Endothelial cell of umbilical vein (primary cell): ENCODE data around the gene PGS1. TPM values are rescaled to one million over a fixed set of nuclear protein-coding genes. Genes with fewer than 3 reads are reported as not detected.

Experiments
- Bru-seq: library from RNA; stranded (reverse); fragments of 400-500 nt; gene quantifications from one replicate; lab custom pipeline; 2021; lab: Mats Ljungman, UMichigan
- BruChase-seq, 2 experiments: library from RNA; stranded (reverse); fragments of 400-500 nt; gene quantifications; one replicate each; lab custom pipeline; 2021; lab: Mats Ljungman, UMichigan
- BruUV-seq: library from RNA; stranded (reverse); fragments of 400-500 nt; replicated peaks from 2 replicates; lab custom pipeline; 2021; lab: Mats Ljungman, UMichigan
- CTCF ChIA-PET: fragments of 300-600, 350-600 bp; sonication (Branson Sonifier 250); formaldehyde crosslinking; loops from one replicate; lab custom pipeline; 2021; ENCODE audit warnings: antibody characterized with exemption, inconsistent platforms; lab: Charles Lee
- POLR2A ChIA-PET: fragments of 300-600, 350-600 bp; sonication (Branson Sonifier 250); formaldehyde crosslinking; loops from one replicate; lab custom pipeline; 2021; ENCODE audit warnings: antibody characterized with exemption, inconsistent platforms; lab: Charles Lee
- DNase-seq: peaks from one replicate; pipeline ENCODE4 v3.0.0-alpha.2; 2011; ENCODE audit warnings: low read depth, low spot score
- FAIRE-seq: peaks from 2 replicates; lab custom pipeline; 2011; peaks lifted over from hg19 to GRCh38; lab: Jason Lieb, UNC
- H2AFZ ChIP-seq: 2 replicates; pipeline ENCODE4 v1.6.0; 2012; ENCODE audit warnings: low read depth, low read length, control low read depth, inconsistent platforms
- H3K27ac ChIP-seq: 2 replicates; pipeline ENCODE4 v1.5.1; 2011; ENCODE audit warnings: low read depth, mild to moderate bottlenecking, control low read depth, low read length, moderate library complexity; ENCODE audit not compliant: insufficient read depth
- H3K27me3 ChIP-seq, 2 experiments: 2 replicates each; pipeline versions ENCODE4 v1.6.0 to v1.6.1; 2011; ENCODE audit warnings: low read length in 2 of 2, mixed read lengths in 1 of 2; ENCODE audit not compliant: control insufficient read depth in 2 of 2, insufficient read depth in 2 of 2
- H3K36me3 ChIP-seq, 2 experiments: 2 replicates in 1 of 2; 3 replicates in 1 of 2; pipeline ENCODE4 v1.5.1; 2011; ENCODE audit warnings: low read length in 2 of 2, mild to moderate bottlenecking in 1 of 2, moderate library complexity in 1 of 2; ENCODE audit not compliant: control insufficient read depth in 2 of 2, insufficient read depth in 2 of 2; ENCODE audit errors: extremely low read depth in 1 of 2
- H3K4me1 ChIP-seq: 3 replicates; pipeline ENCODE4 v1.5.1; 2011; ENCODE audit warnings: mild to moderate bottlenecking, low read length; ENCODE audit not compliant: control insufficient read depth, insufficient read depth; ENCODE audit errors: extremely low read depth
- H3K4me2 ChIP-seq: 2 replicates; pipeline ENCODE4 v1.6.1; 2011; ENCODE audit warnings: low read length, control low read depth, mixed read lengths; ENCODE audit not compliant: insufficient read depth
- H3K4me3 ChIP-seq, 3 experiments: fragments of 200-600 bp in 1 of 3; sonication (generic), shearing (Covaris generic) in 1 of 3; replicated peaks in 1 of 3; 2 replicates each; pipeline ENCODE4 v1.5.1; 2011 to 2016; ENCODE audit warnings: control low read depth in 3 of 3, low read length in 3 of 3, mild to moderate bottlenecking in 2 of 3, inconsistent platforms in 1 of 3, low read depth in 1 of 3, moderate library complexity in 1 of 3; ENCODE audit not compliant: insufficient read depth in 1 of 3
- H3K79me2 ChIP-seq: 2 replicates; pipeline ENCODE4 v1.6.0; 2012; ENCODE audit warnings: low read length, inconsistent platforms; ENCODE audit not compliant: control insufficient read depth, insufficient read depth
- H3K9ac ChIP-seq: replicated peaks from 2 replicates; pipeline ENCODE3; 2011; ENCODE audit warnings: low read length, control low read depth; ENCODE audit not compliant: insufficient read depth; ENCODE audit errors: extremely low read depth
- H3K9me1 ChIP-seq: replicated peaks from 3 replicates; pipeline ENCODE4 v1.6.0; 2011; ENCODE audit warnings: mild to moderate bottlenecking, low read length; ENCODE audit not compliant: control insufficient read depth, insufficient read depth; ENCODE audit errors: extremely low read depth
- H3K9me3 ChIP-seq: replicated peaks from 2 replicates; pipeline ENCODE4 v1.5.1; 2012; ENCODE audit warnings: low read length, inconsistent platforms; ENCODE audit not compliant: control insufficient read depth, insufficient read depth
- H4K20me1 ChIP-seq: replicated peaks from 2 replicates; pipeline ENCODE3; 2011; ENCODE audit warnings: mild to moderate bottlenecking, low read length; ENCODE audit not compliant: control insufficient read depth, insufficient read depth; ENCODE audit errors: extremely low read depth
- EZH2 ChIP-seq: IDR thresholded peaks from 2 replicates; pipeline ENCODE4 v1.6.1; 2012; ENCODE audit warnings: borderline replicate concordance, low read depth, mild to moderate bottlenecking, moderate library complexity, low read length, inconsistent platforms; ENCODE audit not compliant: severe bottlenecking
- FOS ChIP-seq: IDR thresholded peaks from 2 replicates; pipeline ENCODE4 v1.6.1; 2011; ENCODE audit warnings: mild to moderate bottlenecking, low read length, moderate library complexity, borderline replicate concordance; ENCODE audit not compliant: insufficient read depth
- GATA2 ChIP-seq: IDR thresholded peaks from 2 replicates; pipeline ENCODE4 v1.7.0; 2011; ENCODE audit warnings: low read depth, mild to moderate bottlenecking, moderate library complexity, mixed read lengths, low read length; ENCODE audit not compliant: insufficient read length, insufficient read depth
- JUN ChIP-seq: IDR thresholded peaks from 2 replicates; pipeline ENCODE4 v1.6.1; 2011; ENCODE audit warnings: borderline replicate concordance, low read depth; ENCODE audit not compliant: insufficient read length, insufficient read depth
- MYC ChIP-seq: IDR thresholded peaks from one replicate; pipeline ENCODE4 v1.6.1; 2011; ENCODE audit warnings: mild to moderate bottlenecking, low read depth, low read length
- POLR2A ChIP-seq: IDR thresholded peaks from 2 replicates; pipeline ENCODE4 v1.6.1; 2012; ENCODE audit warnings: low read depth, mild to moderate bottlenecking, control low read depth, low read length
- POLR2AphosphoS5 ChIP-seq: IDR thresholded peaks from 2 replicates; pipeline ENCODE4 v1.6.1; 2012; ENCODE audit warnings: low read depth, mild to moderate bottlenecking, control low read depth, low read length, moderate library complexity; ENCODE audit not compliant: insufficient read depth
- dilution Hi-C: fragments of 300-500 bp; cut with MboI; formaldehyde crosslinking; loops from one replicate; pipeline ENCODE4 v1.15.0; 2019; ENCODE audit warnings: low sequenced_read_pairs; ENCODE audit not compliant: extremely low pct_ligation_motif_present
- intact Hi-C: fragments of 100-400 bp; cut with micrococcal nuclease; formaldehyde crosslinking; loops from one replicate; pipeline ENCODE4 v1.10.0; 2022
- long read RNA-seq: library from polyadenylated mRNA; stranded (forward); transcript quantifications from one replicate; pipeline ENCODE4 v2.0.0, GENCODE V29; 2021
- polyA minus RNA-seq, 3 experiments: library from RNA; depleted of rRNA, polyadenylated mRNA; stranded (reverse); fragments of >200 nt; gene quantifications; 1 replicate in 1 of 3; 2 replicates in 2 of 3; pipeline ENCODE4 v1.2.3, GENCODE V29; 2011
- polyA plus RNA-seq, 4 experiments: library from polyadenylated mRNA; depleted of rRNA in 3 of 4; stranded (reverse) in 3 of 4; unstranded in 1 of 4; fragments of >200 nt; gene quantifications; 2 replicates each; pipeline versions ENCODE4 v1.2.1 to v1.2.3, GENCODE V29; 2011 to 2012; ENCODE audit warnings: missing spikeins in 1 of 4
- total RNA-seq: library from RNA; stranded (reverse); gene quantifications from 2 replicates; pipeline ENCODE4 v1.2.3, GENCODE V29; 2021
- TF ChIP-seq, protein P1 (sequence below): IDR thresholded peaks from 2 replicates; pipeline ENCODE4 v1.6.1; 2011; ENCODE audit not compliant: insufficient read depth, insufficient read length
- TF ChIP-seq, protein P2 (sequence below), 2 donors: IDR thresholded peaks; 1 replicate in 1 of 2; 2 replicates in 1 of 2; pipeline ENCODE4 v1.5.1; 2011; ENCODE audit warnings: low read length in 2 of 2, mild to moderate bottlenecking in 2 of 2, moderate library complexity in 2 of 2, control low read depth in 1 of 2, inconsistent platforms in 1 of 2, low read depth in 1 of 2; ENCODE audit not compliant: insufficient read depth in 1 of 2; ENCODE audit errors: extremely low read depth in 1 of 2

The PGS1 gene, protein sequence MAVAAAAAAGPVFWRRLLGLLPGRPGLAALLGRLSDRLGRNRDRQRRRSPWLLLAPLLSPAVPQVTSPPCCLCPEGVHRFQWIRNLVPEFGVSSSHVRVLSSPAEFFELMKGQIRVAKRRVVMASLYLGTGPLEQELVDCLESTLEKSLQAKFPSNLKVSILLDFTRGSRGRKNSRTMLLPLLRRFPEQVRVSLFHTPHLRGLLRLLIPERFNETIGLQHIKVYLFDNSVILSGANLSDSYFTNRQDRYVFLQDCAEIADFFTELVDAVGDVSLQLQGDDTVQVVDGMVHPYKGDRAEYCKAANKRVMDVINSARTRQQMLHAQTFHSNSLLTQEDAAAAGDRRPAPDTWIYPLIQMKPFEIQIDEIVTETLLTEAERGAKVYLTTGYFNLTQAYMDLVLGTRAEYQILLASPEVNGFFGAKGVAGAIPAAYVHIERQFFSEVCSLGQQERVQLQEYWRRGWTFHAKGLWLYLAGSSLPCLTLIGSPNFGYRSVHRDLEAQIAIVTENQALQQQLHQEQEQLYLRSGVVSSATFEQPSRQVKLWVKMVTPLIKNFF
- 55.6 and 66.0 TPM in 2 replicates for total RNA-seq
- polyA plus RNA-seq: 48.4 and 50.8 TPM in 2 replicates
- 28.4 and 36.1 TPM in 2 replicates for polyA plus RNA-seq (2011; cell fraction: cytosol; rRNA removed)
- polyA plus RNA-seq (2011; cell fraction: nucleus; rRNA removed): 195 and 203 TPM in 2 replicates
- polyA plus RNA-seq (2012): 30.2 and 34.0 TPM in 2 replicates
- 62.5 and 77.9 TPM in 2 replicates for polyA minus RNA-seq
- polyA minus RNA-seq (2011; cell fraction: cytosol; rRNA and poly(A)+ RNA removed): 31.2 TPM
- 72.4 and 73.4 TPM in 2 replicates for polyA minus RNA-seq (2011; cell fraction: nucleus; rRNA and poly(A)+ RNA removed)
- percentile 82 among the genes with signal in this experiment for Bru-seq, nascent RNA
- BruChase-seq, experiment 1, labeled RNA remaining after a 6-hour chase: percentile 85 among the genes with signal in this experiment
- percentile 85 among the genes with signal in this experiment for BruChase-seq, experiment 2, labeled RNA remaining after a 2-hour chase
- long read RNA-seq, transcript PGS1-201 (10 exons, 2,201 nt): major isoform, 34 of 103 reads
- long read RNA-seq, partial matches to known transcripts: 4 of 103 reads
- long read RNA-seq, other reads (novel, unspliced or antisense): 64 of 103 reads

DNA sequence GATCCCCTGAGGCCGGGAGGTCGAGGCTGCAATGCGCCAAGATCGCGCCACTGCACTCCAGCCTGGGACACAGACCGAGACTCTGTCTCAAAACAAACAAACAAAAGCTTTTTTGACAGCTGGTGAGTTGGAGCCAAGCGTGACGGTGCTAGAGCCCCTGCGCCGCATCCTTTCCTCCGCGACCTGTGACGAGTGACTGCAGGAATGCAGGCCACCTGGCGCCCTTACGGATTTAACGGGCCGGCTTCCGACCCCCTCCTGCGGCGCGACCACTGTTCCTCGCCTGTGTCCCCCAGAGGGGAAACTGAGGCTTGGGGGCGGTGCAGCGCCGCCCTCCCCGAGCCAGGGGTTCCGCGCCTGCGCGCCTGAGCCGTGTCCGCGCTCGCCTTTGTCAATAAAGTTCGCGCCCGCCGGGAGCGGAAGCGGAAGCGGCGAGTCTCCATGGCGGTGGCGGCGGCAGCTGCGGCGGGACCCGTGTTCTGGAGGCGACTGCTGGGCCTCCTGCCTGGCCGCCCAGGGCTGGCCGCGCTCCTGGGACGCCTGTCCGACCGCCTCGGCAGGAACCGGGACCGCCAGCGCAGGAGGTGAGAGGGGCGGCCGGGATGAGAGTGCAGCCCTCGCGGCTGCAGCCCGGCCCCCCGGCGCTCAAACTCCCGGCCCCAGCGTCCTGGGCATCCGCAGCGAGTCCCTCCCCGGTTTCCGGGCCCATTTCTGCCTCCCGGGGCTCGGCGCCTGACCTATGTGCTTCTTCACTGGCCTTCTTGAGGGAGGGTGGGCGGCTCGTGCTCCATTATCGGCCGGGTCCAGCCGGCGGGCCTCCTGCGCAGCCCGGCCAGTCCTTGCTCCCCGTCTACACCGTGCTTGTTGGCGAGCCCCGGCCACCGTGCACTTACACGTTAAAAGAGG, at the start of gene PGS1:
Gene PGS1 (plus strand): TSS at position 425 of the 906 bp plus-strand sequence. CDS start 17 bp downstream, at position 442.
- Histone ChIP-seq H3K4me1 (peaks cover 68% of the 10 kb centered on the region), H4K20me1 (no peaks in the 10 kb centered on the region), H3K4me2 (peak within 1 kb of the TSS; percentile 64), H2AFZ (peak within 1 kb of the TSS; percentile 81), H3K27me3 (no peaks in the 10 kb centered on the region), H3K9me3 (no peaks in the 10 kb centered on the region), H3K27ac (peak within 1 kb of the TSS; percentile 91), H3K9me1 (no peaks in the 10 kb centered on the region), H3K4me3 (peak within 1 kb of the TSS; percentile 62 to 75 (median 67)), H3K79me2 (peaks cover 35% of the 10 kb centered on the region), H3K9ac (peak within 1 kb of the TSS; percentile 93), H3K36me3 (no peaks in the 10 kb centered on the region)
- intact Hi-C loops: loop anchor here (1.0 kb wide), 1 partner anchor 17 kb away; no protein-coding TSS in a partner anchor
- TF ChIP-seq EZH2 (no peak), POLR2AphosphoS5 (peak; percentile 91), POLR2A (peak; percentile 50), MYC (no peak), FOS (no peak), JUN (no peak), GATA2 (no peak)
- TF ChIP-seq, protein P1, sequence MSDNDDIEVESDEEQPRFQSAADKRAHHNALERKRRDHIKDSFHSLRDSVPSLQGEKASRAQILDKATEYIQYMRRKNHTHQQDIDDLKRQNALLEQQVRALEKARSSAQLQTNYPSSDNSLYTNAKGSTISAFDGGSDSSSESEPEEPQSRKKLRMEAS: no peak
- TF ChIP-seq, protein P2, sequence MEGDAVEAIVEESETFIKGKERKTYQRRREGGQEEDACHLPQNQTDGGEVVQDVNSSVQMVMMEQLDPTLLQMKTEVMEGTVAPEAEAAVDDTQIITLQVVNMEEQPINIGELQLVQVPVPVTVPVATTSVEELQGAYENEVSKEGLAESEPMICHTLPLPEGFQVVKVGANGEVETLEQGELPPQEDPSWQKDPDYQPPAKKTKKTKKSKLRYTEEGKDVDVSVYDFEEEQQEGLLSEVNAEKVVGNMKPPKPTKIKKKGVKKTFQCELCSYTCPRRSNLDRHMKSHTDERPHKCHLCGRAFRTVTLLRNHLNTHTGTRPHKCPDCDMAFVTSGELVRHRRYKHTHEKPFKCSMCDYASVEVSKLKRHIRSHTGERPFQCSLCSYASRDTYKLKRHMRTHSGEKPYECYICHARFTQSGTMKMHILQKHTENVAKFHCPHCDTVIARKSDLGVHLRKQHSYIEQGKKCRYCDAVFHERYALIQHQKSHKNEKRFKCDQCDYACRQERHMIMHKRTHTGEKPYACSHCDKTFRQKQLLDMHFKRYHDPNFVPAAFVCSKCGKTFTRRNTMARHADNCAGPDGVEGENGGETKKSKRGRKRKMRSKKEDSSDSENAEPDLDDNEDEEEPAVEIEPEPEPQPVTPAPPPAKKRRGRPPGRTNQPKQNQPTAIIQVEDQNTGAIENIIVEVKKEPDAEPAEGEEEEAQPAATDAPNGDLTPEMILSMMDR (IDR thresholded peaks at IDR 0.05; ENCODE audit: extremely low read depth in 1 of 2, insufficient read depth in 1 of 2, low read depth in 1 of 2, low read length in 2 of 2): no peak
- dilution Hi-C loops: no loop called here
- ChIA-PET POLR2A (no interaction called here), CTCF (interaction anchor here (1.2 to 4.2 kb wide), 4 partner anchors 13 to 43 kb away, joined by 4 to 23 read pairs (median 6); no protein-coding TSS in a partner anchor)
- FAIRE-seq (peak; percentile 82), DNase-seq (peak; percentile 71)
- BruUV-seq: TSS peak; percentile 56
